HG03558 (cell line): ENCODE data around the gene FAM20C.
"Not testable (repeated sequence)": the region's sequence is repeated elsewhere in the genome, so short reads cannot be mapped to it uniquely, and the experiment has no call there.

Experiments
- ATAC-seq: cut with Tn5 transposase; IDR thresholded peaks from one replicate; pipeline ENCODE4 v1.9.1; 2021; ENCODE audit warnings: moderate number of reproducible peaks; ENCODE audit not compliant: unreplicated experiment; ENCODE audit errors: extremely low read depth

FAM20C gene

GRCh38 chr7:205115-206010 is 13.0 kb downstream of the FAM20C start:
- ATAC-seq, result no peak

- not testable (repeated sequence) for ATAC-seq
These were observed 14.0 kb downstream of the FAM20C start for GRCh38 chr7:206351-206750.

GRCh38 chr7:207418-208129 is 15.2 kb downstream of the FAM20C start:
- no peak for ATAC-seq

GRCh38 chr7:208130-208673 is 15.8 kb downstream of the FAM20C start:
- ATAC-seq, result no peak

DNA sequence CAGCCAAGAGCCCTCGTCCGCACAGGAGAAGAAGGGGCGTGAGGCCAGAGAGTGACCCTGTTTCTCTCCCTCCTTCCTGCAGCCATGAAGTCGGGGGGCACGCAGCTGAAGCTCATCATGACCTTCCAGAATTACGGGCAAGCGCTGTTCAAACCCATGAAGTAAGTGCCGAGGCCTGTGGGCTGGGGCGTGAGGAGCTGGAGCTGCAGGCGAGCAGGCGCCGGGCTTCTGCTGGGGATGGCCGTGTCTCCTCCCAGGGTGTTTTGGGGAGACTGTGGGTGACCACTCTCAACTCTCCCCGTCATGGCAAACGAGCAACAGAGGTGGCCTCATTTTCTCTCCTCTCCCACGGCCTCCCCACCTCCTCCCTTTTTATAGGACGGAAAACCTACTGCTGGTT is 16.4 kb downstream of the FAM20C start:
- ATAC-seq, result no peak

DNA sequence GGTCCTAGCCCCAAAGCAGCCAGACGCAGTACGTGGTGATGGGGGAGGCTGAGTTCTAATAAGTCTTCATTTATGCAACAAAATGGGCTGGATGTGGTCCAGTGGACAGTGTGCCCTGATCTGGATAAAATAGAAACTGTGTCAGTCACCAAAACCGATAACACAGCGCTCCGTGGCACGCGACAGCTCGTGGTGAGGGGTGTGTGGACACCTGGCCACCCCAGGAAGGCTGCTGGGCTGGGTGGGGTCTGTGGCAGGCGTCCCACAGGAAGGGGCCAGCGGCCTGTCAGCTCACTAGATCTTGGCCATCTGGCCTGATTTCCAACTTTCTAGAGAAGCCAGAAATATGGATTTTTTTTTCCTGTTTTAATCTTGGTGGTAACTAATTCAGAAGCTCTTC is 17.0 kb downstream of the FAM20C start:
- no peak for ATAC-seq

DNA sequence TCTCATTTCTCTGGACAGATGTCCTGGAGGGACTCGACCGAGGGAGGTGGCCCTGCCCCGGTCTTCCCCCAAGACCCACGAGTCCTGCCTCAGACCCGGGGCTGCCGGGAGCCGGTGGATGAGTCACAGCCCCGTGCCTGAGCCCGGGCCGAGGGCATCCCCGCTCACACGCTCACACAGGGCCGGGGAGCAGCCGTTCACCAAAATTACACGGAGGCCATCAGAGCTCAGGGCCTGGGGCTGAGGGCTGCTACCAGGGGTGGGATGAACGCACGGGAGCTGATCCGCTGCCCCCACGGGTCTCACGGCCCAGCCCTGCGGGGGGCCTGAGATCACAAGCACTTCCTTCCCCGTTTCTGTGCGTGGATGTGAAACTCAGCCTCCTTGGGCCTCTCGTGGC is 17.5 kb downstream of the FAM20C start:
- ATAC-seq, result no peak

DNA sequence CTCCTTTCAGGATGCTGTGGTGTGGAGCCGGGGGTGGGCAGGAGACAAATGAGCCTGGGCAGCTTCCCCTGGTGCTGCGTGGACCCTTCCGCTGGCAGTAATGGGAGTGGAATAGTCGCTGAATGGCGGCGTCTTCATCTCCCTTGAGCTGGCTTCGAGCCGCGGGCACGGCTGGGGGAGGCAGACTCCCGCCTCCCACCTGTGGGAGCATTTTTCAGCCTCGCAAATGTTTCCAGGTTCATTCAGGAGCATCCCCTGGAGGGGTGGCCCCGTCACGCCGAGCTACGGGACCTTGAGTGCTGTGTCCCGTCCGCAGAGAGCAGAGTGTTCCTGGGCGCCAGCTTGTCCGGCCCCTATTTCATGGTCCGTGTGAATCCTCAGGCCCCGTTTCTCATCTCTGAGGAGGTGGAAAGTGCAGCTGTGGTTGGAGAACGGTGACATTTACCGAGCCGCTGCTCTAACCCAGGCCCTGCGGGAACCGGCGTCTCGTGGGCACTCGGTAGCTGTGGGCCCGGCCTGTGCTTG is 18.1 kb downstream of the FAM20C start:
- no peak for ATAC-seq

DNA sequence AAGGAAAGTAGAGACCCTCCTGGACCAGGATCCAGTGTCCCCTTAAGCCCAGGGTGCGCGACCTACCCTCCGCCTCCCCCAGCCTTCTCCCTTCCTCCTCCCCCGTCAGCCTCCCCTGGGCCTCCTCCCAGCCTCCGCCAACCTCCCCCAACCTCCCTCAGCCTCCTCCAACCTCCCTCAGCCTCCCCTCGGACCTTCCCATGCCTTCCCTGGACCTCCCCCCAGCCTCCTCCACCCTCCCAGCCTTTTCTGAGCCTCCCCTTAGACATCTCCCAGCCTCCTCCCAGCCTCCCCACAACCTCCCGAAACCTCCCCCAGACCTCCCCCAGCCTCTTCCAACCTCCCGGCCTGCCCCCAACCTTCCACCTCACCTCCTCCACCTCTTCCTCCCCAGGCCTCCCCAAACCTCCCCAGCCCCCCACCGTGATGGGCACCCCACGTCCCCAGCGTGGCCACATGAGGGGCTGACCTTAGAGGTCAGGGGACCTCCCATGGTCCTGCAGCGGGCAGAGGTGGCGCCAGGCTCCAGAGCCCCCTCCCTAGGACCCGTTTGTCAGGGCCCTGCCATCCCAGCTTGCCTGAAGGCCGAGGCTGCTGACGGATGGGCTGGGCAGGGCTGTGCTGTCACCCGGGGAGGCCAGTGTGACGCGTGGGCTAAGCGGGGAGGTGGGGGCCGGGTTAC is 18.8 kb downstream of the FAM20C start:
- ATAC-seq, result no peak

- no peak for ATAC-seq
These were observed 19.3 kb downstream of the FAM20C start for GRCh38 chr7:211715-212058.

- ATAC-seq, result no peak
These were observed 20.4 kb downstream of the FAM20C start for GRCh38 chr7:212754-213153.

GRCh38 chr7:213324-213993 is 21.1 kb downstream of the FAM20C start:
- no peak for ATAC-seq

GRCh38 chr7:214410-215212 is 22.2 kb downstream of the FAM20C start:
- ATAC-seq, result no peak

DNA sequence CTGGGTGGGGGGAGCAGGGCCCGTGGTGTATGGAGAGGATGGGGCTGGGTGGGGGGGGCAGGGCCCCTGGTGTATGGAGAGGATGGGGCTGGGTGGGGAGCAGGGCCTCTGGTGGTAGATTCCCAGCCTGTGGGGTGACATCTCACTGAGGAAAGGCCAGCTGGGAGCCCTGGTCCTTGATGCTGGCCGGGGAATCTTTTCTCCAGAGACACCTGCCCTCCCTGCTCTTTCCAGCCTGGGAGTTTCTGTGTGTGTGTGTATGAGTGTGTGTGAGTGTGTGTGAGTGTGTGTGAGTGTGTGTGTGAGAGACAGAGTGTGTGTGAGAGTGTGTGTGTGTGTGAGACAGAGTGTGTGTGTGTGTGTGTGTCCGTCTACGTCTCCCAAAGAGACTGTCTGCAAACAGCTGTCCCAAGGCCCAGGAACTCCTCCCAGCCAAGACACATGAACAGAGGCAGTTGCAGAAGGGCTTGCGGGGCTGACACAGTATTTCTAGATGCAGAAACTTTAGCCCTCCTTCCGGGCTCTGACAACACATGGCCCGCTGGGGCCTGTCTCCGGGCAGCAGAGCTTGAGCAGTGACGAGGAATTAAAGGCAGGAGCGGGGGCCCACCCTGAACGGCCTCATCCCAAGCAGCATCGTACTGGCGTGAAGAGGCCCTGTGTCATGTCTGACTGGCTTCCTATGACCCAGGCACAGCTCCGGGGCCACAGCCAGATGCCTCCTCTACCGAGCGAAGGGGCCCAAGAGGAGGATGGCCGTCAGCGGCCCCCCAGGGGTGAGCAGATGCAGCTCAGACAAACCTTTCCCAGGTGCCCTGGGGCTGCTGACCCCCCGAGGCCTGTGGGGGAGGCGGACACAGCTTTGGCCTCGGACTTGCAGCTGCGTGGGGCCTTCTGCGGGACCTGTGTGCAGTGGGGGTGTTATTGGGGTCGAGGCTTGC is 24.3 kb downstream of the FAM20C start:
- no peak for ATAC-seq

DNA sequence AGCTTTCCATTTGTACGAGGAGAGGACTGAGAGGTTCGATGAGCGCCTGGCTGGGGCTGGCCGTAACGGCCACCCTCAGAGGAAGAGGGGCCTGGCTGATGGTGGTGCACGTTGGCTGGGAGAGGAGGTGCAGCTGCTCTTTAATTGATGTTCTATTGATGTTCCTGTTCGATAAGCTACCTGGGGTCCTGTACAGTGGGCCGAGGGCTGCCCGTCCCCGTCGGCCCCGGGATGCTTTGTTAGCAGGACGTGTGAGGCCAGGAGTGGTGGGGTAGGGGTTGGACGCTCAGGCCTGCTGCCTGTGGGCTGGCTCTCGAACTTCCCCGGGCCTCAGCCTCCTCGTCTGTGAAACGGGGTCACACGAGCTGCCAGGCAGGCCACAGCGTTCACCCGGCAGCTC is 25.4 kb downstream of the FAM20C start:
- ATAC-seq, result no peak

DNA sequence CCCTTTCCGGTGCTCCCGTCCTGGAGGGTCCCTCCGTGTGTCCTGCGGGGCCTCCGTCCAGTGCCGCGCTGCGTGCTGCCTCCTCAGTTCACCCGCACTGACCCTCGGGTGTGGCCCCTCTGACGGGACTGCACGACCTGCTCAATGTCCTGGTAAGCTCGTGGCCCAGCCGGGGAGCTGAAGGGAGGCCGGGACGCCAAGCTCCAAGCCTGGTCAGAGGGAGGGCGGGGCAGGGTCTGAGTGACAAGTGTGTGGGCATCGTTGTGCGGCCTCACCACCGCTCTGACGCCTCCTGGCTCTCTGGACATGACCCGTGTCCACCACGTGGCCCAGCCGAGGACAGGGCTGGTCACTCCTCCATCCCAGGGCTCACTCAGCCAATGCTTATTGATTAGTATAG is 25.9 kb downstream of the FAM20C start:
- ATAC-seq, result no peak

GRCh38 chr7:218896-219580 is 26.7 kb downstream of the FAM20C start:
- ATAC-seq, result no peak
